H1 (cell line): ENCODE data around the gene BRSK2.

Experiments
- JUN ChIP-seq: IDR thresholded peaks from 2 replicates; pipeline ENCODE4 v1.6.1; 2011; ENCODE audit warnings: low read depth, mild to moderate bottlenecking, improper control_type of control experiment, low read length
- POLR2AphosphoS5 ChIP-seq: IDR thresholded peaks from 2 replicates; pipeline ENCODE4 v1.6.1; 2011; ENCODE audit warnings: low read depth, low read length
- RFX5 ChIP-seq: IDR thresholded peaks from 2 replicates; pipeline ENCODE4 v1.6.1; 2011; ENCODE audit warnings: low read depth, low read length, improper control_type of control experiment, borderline replicate concordance
- SP4 ChIP-seq: IDR thresholded peaks from 2 replicates; pipeline ENCODE4 v1.6.1; 2012; ENCODE audit warnings: low read length, inconsistent platforms
- TF ChIP-seq, protein P1 (sequence below), 3 experiments: IDR thresholded peaks; 1 replicate in 2 of 3; 2 replicates in 1 of 3; pipeline versions ENCODE4 v1.5.1 to v1.6.1; 2011; ENCODE audit warnings: low read length in 3 of 3, mild to moderate bottlenecking in 3 of 3, inconsistent platforms in 2 of 3, low read depth in 1 of 3, moderate library complexity in 1 of 3; ENCODE audit not compliant: insufficient read depth in 1 of 3; ENCODE audit errors: control extremely low read depth in 1 of 3
- TF ChIP-seq, protein P2 (sequence below): IDR thresholded peaks from 2 replicates; pipeline ENCODE4 v1.6.1; 2012; ENCODE audit warnings: low read length, inconsistent platforms
- TF ChIP-seq, protein P3 (sequence below): IDR thresholded peaks from 2 replicates; pipeline ENCODE4 v1.6.1; 2011; ENCODE audit warnings: low read length, improper control_type of control experiment

DNA sequence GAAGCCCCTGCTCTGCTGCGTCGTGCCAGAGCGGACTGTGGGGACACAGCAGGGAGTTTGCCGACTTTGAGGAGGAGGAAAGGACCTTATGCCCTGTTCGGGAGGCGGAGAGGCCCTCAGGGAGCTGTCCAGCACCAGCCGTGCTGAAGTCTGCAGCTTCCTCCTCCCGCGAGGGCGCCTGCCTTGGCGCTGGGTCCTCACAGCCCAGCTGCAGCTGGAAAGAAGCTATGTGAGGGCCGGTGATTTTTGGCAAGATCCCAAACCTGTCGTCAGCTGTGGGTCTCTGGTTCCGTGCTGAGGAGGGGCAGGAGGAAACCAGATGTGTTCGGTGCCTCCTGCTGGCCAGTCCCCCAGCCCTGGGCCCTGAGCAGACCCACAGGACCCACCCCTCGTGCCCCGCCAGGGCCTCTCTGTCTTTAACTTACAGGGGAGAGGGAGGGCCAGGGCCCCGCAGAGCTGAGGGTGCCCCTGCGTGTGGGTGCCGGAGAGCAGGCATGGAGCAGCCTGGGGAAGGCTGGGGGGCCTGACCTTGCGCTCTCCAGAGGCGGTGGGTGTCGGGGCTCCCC is 12.0 kb downstream of the BRSK2 start:
- TF ChIP-seq SP4, result no peak
- TF ChIP-seq JUN, result no peak
- TF ChIP-seq, protein P1, sequence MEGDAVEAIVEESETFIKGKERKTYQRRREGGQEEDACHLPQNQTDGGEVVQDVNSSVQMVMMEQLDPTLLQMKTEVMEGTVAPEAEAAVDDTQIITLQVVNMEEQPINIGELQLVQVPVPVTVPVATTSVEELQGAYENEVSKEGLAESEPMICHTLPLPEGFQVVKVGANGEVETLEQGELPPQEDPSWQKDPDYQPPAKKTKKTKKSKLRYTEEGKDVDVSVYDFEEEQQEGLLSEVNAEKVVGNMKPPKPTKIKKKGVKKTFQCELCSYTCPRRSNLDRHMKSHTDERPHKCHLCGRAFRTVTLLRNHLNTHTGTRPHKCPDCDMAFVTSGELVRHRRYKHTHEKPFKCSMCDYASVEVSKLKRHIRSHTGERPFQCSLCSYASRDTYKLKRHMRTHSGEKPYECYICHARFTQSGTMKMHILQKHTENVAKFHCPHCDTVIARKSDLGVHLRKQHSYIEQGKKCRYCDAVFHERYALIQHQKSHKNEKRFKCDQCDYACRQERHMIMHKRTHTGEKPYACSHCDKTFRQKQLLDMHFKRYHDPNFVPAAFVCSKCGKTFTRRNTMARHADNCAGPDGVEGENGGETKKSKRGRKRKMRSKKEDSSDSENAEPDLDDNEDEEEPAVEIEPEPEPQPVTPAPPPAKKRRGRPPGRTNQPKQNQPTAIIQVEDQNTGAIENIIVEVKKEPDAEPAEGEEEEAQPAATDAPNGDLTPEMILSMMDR (IDR thresholded peaks at IDR 0.05; ENCODE audit: control extremely low read depth in 1 of 3, insufficient read depth in 1 of 3, low read depth in 1 of 3, low read length in 3 of 3), result no peak
- no peak for TF ChIP-seq POLR2AphosphoS5
- TF ChIP-seq, protein P2, sequence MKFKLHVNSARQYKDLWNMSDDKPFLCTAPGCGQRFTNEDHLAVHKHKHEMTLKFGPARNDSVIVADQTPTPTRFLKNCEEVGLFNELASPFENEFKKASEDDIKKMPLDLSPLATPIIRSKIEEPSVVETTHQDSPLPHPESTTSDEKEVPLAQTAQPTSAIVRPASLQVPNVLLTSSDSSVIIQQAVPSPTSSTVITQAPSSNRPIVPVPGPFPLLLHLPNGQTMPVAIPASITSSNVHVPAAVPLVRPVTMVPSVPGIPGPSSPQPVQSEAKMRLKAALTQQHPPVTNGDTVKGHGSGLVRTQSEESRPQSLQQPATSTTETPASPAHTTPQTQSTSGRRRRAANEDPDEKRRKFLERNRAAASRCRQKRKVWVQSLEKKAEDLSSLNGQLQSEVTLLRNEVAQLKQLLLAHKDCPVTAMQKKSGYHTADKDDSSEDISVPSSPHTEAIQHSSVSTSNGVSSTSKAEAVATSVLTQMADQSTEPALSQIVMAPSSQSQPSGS, result no peak
- no peak for TF ChIP-seq RFX5
- TF ChIP-seq, protein P3, sequence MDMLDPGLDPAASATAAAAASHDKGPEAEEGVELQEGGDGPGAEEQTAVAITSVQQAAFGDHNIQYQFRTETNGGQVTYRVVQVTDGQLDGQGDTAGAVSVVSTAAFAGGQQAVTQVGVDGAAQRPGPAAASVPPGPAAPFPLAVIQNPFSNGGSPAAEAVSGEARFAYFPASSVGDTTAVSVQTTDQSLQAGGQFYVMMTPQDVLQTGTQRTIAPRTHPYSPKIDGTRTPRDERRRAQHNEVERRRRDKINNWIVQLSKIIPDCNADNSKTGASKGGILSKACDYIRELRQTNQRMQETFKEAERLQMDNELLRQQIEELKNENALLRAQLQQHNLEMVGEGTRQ, result no peak
